H9 (cell line): ENCODE measurements around the gene KISS1R. TPM values are rescaled to one million over a fixed set of nuclear protein-coding genes. Genes with fewer than 3 reads are reported as not detected.

Source experiments
- DNase-seq: peaks from one replicate; pipeline ENCODE4 v3.0.0-alpha.2; 2017
- H2AFZ ChIP-seq: one replicate; pipeline ENCODE4 v1.6.1; 2013; ENCODE audit warnings: mild to moderate bottlenecking, low read length, control low read depth, moderate library complexity
- H2AK5ac ChIP-seq: 2 replicates; pipeline ENCODE4 v1.6.1; 2013; ENCODE audit warnings: low read length, control low read depth, mixed read lengths; ENCODE audit not compliant: insufficient read length
- H2BK120ac ChIP-seq: one replicate; pipeline ENCODE4 v1.6.1; 2013; ENCODE audit warnings: low read depth, mild to moderate bottlenecking, low read length, control low read depth, inconsistent platforms; ENCODE audit not compliant: poor library complexity, severe bottlenecking
- H2BK12ac ChIP-seq: 2 replicates; pipeline ENCODE4 v1.6.1; 2013; ENCODE audit warnings: low read length, control low read depth, mixed read lengths, low read depth; ENCODE audit not compliant: insufficient read length
- H2BK15ac ChIP-seq: 2 replicates; pipeline ENCODE4 v1.6.1; 2013; ENCODE audit warnings: low read depth, low read length, control low read depth
- H2BK20ac ChIP-seq: one replicate; pipeline ENCODE4 v1.6.1; 2013; ENCODE audit warnings: low read depth, mild to moderate bottlenecking, low read length, control low read depth, inconsistent platforms; ENCODE audit not compliant: poor library complexity, severe bottlenecking
- H2BK5ac ChIP-seq: 2 replicates; pipeline ENCODE4 v1.6.1; 2013; ENCODE audit warnings: low read length, control low read depth, mixed read lengths; ENCODE audit not compliant: insufficient read length
- H3K14ac ChIP-seq: 2 replicates; pipeline ENCODE4 v1.6.1; 2013; ENCODE audit warnings: low read length, control low read depth; ENCODE audit not compliant: insufficient read depth
- H3K18ac ChIP-seq: 2 replicates; pipeline ENCODE4 v1.6.1; 2013; ENCODE audit warnings: low read depth, mild to moderate bottlenecking, mixed read lengths, low read length, control low read depth; ENCODE audit not compliant: insufficient read length
- H3K23ac ChIP-seq: 2 replicates; pipeline ENCODE4 v1.6.1; 2013; ENCODE audit warnings: low read length, control low read depth, mixed read lengths, low read depth; ENCODE audit not compliant: insufficient read length
- H3K23me2 ChIP-seq: 2 replicates; pipeline ENCODE4 v1.6.1; 2013; ENCODE audit warnings: low read depth, mild to moderate bottlenecking, mixed read lengths, low read length, control low read depth; ENCODE audit not compliant: insufficient read length, poor library complexity, severe bottlenecking
- H3K27ac ChIP-seq: 2 replicates; pipeline ENCODE4 v1.5.1; 2013; ENCODE audit warnings: low read length, control low read depth, mixed read lengths, low read depth; ENCODE audit not compliant: insufficient read length
- H3K27me3 ChIP-seq: 2 replicates; pipeline ENCODE4 v1.6.1; 2013; ENCODE audit warnings: low read length, control low read depth, inconsistent platforms; ENCODE audit not compliant: insufficient read depth
- H3K4ac ChIP-seq: 2 replicates; pipeline ENCODE4 v1.6.1; 2013; ENCODE audit warnings: low read depth, mild to moderate bottlenecking, control low read depth, inconsistent platforms, low read length, moderate library complexity
- H3K4me1 ChIP-seq: 2 replicates; pipeline ENCODE4 v1.6.1; 2013; ENCODE audit warnings: low read length, control low read depth, inconsistent platforms; ENCODE audit not compliant: insufficient read depth
- H3K4me2 ChIP-seq: 2 replicates; pipeline ENCODE4 v1.6.1; 2013; ENCODE audit warnings: low read length, control low read depth, mixed read lengths; ENCODE audit not compliant: insufficient read length, insufficient read depth
- H3K56ac ChIP-seq: 2 replicates; pipeline ENCODE4 v1.6.1; 2013; ENCODE audit warnings: low read depth, mild to moderate bottlenecking, mixed read lengths, low read length, control low read depth; ENCODE audit not compliant: insufficient read length
- H3K79me1 ChIP-seq: 2 replicates; pipeline ENCODE4 v1.6.1; 2013; ENCODE audit warnings: low read depth, mild to moderate bottlenecking, moderate library complexity, low read length, control low read depth, inconsistent platforms; ENCODE audit not compliant: insufficient read depth, poor library complexity, severe bottlenecking
- H3K79me2 ChIP-seq: 2 replicates; pipeline ENCODE4 v1.6.1; 2013; ENCODE audit warnings: low read length, control low read depth, inconsistent platforms; ENCODE audit not compliant: insufficient read depth
- H3K9ac ChIP-seq: 2 replicates; pipeline ENCODE4 v1.6.1; 2013; ENCODE audit warnings: low read length, control low read depth, mixed read lengths; ENCODE audit not compliant: insufficient read length; ENCODE audit errors: extremely low read depth
- H3K9me3 ChIP-seq: one replicate; pipeline ENCODE4 v1.6.1; 2013; ENCODE audit warnings: low read depth, low read length, inconsistent platforms; ENCODE audit not compliant: control insufficient read depth
- H3T11ph ChIP-seq: one replicate; pipeline ENCODE4 v1.6.1; 2013; ENCODE audit warnings: mild to moderate bottlenecking, low read length, control low read depth, inconsistent platforms
- H4K20me1 ChIP-seq: one replicate; pipeline ENCODE4 v1.6.1; 2013; ENCODE audit not compliant: control insufficient read depth, insufficient read length, insufficient read depth
- H4K5ac ChIP-seq: 2 replicates; pipeline ENCODE4 v1.6.1; 2013; ENCODE audit warnings: low read depth, mild to moderate bottlenecking, mixed read lengths, low read length, control low read depth; ENCODE audit not compliant: insufficient read length
- H4K8ac ChIP-seq: replicated peaks from 2 replicates; pipeline ENCODE4 v1.6.1; 2013; ENCODE audit warnings: low read length, control low read depth, mixed read lengths, low read depth; ENCODE audit not compliant: insufficient read length
- H4K91ac ChIP-seq: 2 replicates; pipeline ENCODE4 v1.6.1; 2013; ENCODE audit warnings: low read depth, mild to moderate bottlenecking, moderate library complexity, mixed read lengths, low read length, control low read depth; ENCODE audit not compliant: insufficient read length
- H3K27ac Mint-ChIP-seq, 3 experiments: 2 replicates in 2 of 3; 3 replicates in 1 of 3; pipeline ENCODE4 v1.8.0; 2020 to 2021; ENCODE audit warnings: mixed read lengths in 3 of 3, mild to moderate bottlenecking in 1 of 3, moderate library complexity in 1 of 3
- H3K27me3 Mint-ChIP-seq: 2 replicates; pipeline ENCODE4 v1.8.0; 2021; ENCODE audit warnings: low read depth, mild to moderate bottlenecking, moderate library complexity, mixed read lengths
- H3K36me3 Mint-ChIP-seq, 3 experiments: 2 replicates in 2 of 3; 3 replicates in 1 of 3; pipeline ENCODE4 v1.8.0; 2020 to 2021; ENCODE audit warnings: low read depth in 3 of 3, mixed read lengths in 3 of 3; ENCODE audit not compliant: insufficient read depth in 1 of 3
- H3K4me1 Mint-ChIP-seq, 2 experiments: 2 replicates each; pipeline ENCODE4 v1.8.0; 2020; ENCODE audit warnings: mixed read lengths in 2 of 2
- H3K4me3 Mint-ChIP-seq, 2 experiments: 2 replicates in 1 of 2; 3 replicates in 1 of 2; pipeline ENCODE4 v1.8.0; 2020 to 2021; ENCODE audit warnings: mild to moderate bottlenecking in 2 of 2, mixed read lengths in 2 of 2, moderate library complexity in 1 of 2
- H3K9me3 Mint-ChIP-seq, 2 experiments: 2 replicates in 1 of 2; 3 replicates in 1 of 2; pipeline ENCODE4 v1.8.0; 2020; ENCODE audit warnings: mild to moderate bottlenecking in 2 of 2, mixed read lengths in 2 of 2, moderate library complexity in 1 of 2
- CTCF ChIP-seq: fragments of 200-600 bp; sonication (generic); conservative IDR thresholded peaks from 3 replicates; pipeline ENCODE4 v1.8.0; 2021; ENCODE audit warnings: antibody characterized with exemption, mild to moderate bottlenecking
- WGBS: extraction: QIAGEN DNeasy Blood & Tissue Kit; methylation state at CpG from one replicate; pipeline ENCODE4 v1.1.7; 2013; ENCODE audit warnings: missing lambda C conversion rate, low lambda C conversion rate, mixed read lengths; ENCODE audit not compliant: insufficient read length; ENCODE audit errors: extremely low coverage; 5-methylcytosine and 5-hydroxymethylcytosine counted together
- total RNA-seq: library from RNA; stranded (reverse); gene quantifications from 2 replicates; pipeline ENCODE4 v1.2.1, GENCODE V29; 2021

Gene KISS1R
- total RNA-seq, 1 experiment from 2014 or later, result 3.3 TPM

GRCh38 chr19:903266-903797 is 13.8 kb upstream of the KISS1R start:
- Histone ChIP-seq H3K79me1 (peaks cover 13% of the 10 kb centered on the region), H2BK20ac (no peak overlapping the region), H3K56ac (no peak overlapping the region), H3K27ac (no peak overlapping the region), H3K4ac (no peak overlapping the region), H3K79me2 (peaks cover 8% of the 10 kb centered on the region; the same call in 1 of the 2 replicates), H3K9ac (no peak overlapping the region), H4K91ac (no peak overlapping the region), H2AFZ (no peak overlapping the region), H3K23ac (no peak overlapping the region), H3K18ac (no peak overlapping the region), H2BK12ac (no peak overlapping the region), H4K20me1 (no peaks in the 10 kb centered on the region), H2BK15ac (no peak overlapping the region), H3K9me3 (no peaks in the 10 kb centered on the region), H4K8ac (no peak overlapping the region), H3K27me3 (no peaks in the 10 kb centered on the region), H3T11ph (no peak overlapping the region), H4K5ac (no peak overlapping the region), H2BK5ac (no peak overlapping the region), H3K4me2 (no peak overlapping the region), H3K14ac (no peak overlapping the region), H3K23me2 (no peaks in the 10 kb centered on the region), H3K4me1 (no peaks in the 10 kb centered on the region; the same call in 1 of the 2 replicates), H2AK5ac (no peak overlapping the region), H2BK120ac (no peak overlapping the region)
- no peaks in the 10 kb centered on the region for H3K9me3 Mint-ChIP-seq
- no peak for TF ChIP-seq CTCF
- peaks cover 0 to 27% of the 10 kb centered on the region in 2 experiments; a peak in 2 of 4 replicates for H3K4me1 Mint-ChIP-seq
- DNase-seq, result no peak
- H3K36me3 Mint-ChIP-seq, result peaks cover 0 to 15% (median 13%) of the 10 kb centered on the region in 3 experiments; a peak in 4 of 7 replicates
- no peak overlapping the region for H3K27ac Mint-ChIP-seq
- no CpG with 5 or more reads among the region's 32 CpGs for WGBS
- H3K27me3 Mint-ChIP-seq, result no peaks in the 10 kb centered on the region; the same call in 1 of the 2 replicates
- no peak overlapping the region for H3K4me3 Mint-ChIP-seq
